ENCODE measurements around the gene BCR.

- no peak for TF ChIP-seq CTCF (IDR thresholded peaks at IDR 0.05; ENCODE audit: insufficient read depth, low read length, poor library complexity, severe bottlenecking)
- no peak for TF ChIP-seq EZH2phosphoT487 (conservative IDR thresholded peaks at IDR 0.05; ENCODE audit: low read length)
Observed at GRCh38 chr22:23259916-23260644, 79.8 kb downstream of the BCR start.
